Measurements from ENCODE around the gene RBM15.

Gene RBM15

GRCh38 chr1:110328274-110328673, 10.9 kb upstream of the RBM15 start:
- no peaks in the 10 kb centered on the region for H3K4me1 ChIP-seq (ENCODE audit: low read length)

GRCh38 chr1:110328700-110329099, 10.5 kb upstream of the RBM15 start:
- Histone ChIP-seq H3K9ac (ENCODE audit: low read length) (no peak overlapping the region), H3K4me1 (ENCODE audit: low read length) (no peaks in the 10 kb centered on the region), H2AFZ (ENCODE audit: low read length) (no peak overlapping the region), H3F3A (ENCODE audit: insufficient read depth, low read length) (no peaks in the 10 kb centered on the region), H3K27me3 (replicated peaks; ENCODE audit: insufficient read depth, low read length) (no peaks in the 10 kb centered on the region), H3K27ac (ENCODE audit: low read length) (no peak overlapping the region), H3K4me3 (ENCODE audit: low read length) (no peak overlapping the region), H3K79me2 (ENCODE audit: low read length) (no peaks in the 10 kb centered on the region), H4K20me1 (ENCODE audit: insufficient read depth, low read length) (no peaks in the 10 kb centered on the region), H3K36me3 (replicated peaks; ENCODE audit: insufficient read depth, low read length) (no peaks in the 10 kb centered on the region), H3K4me2 (ENCODE audit: low read depth, low read length) (no peak overlapping the region), H3K9me2 (replicated peaks; ENCODE audit: insufficient read depth, low read length) (no peaks in the 10 kb centered on the region), H3K9me3 (replicated peaks; ENCODE audit: insufficient read depth, low read length) (no peaks in the 10 kb centered on the region)
- TF ChIP-seq CTCF (IDR thresholded peaks at IDR 0.05; ENCODE audit: low read length) (no peak), EZH2 (optimal IDR thresholded peaks at IDR 0.05; ENCODE audit: low read depth, low read length) (no peak), EZH2phosphoT487 (IDR thresholded peaks at IDR 0.05; ENCODE audit: low read length) (no peak)
- DNase-seq = no peak

More at GRCh38 chr1:110328274-110328673, 10.9 kb upstream of the RBM15 start:
- Histone ChIP-seq H3F3A (ENCODE audit: insufficient read depth, low read length) (no peaks in the 10 kb centered on the region), H2AFZ (ENCODE audit: low read length) (no peak overlapping the region), H3K27ac (ENCODE audit: low read length) (no peak overlapping the region), H3K27me3 (replicated peaks; ENCODE audit: insufficient read depth, low read length) (no peaks in the 10 kb centered on the region), H4K20me1 (ENCODE audit: insufficient read depth, low read length) (no peaks in the 10 kb centered on the region), H3K4me3 (ENCODE audit: low read length) (no peak overlapping the region), H3K36me3 (replicated peaks; ENCODE audit: insufficient read depth, low read length) (no peaks in the 10 kb centered on the region), H3K79me2 (ENCODE audit: low read length) (no peaks in the 10 kb centered on the region), H3K9me2 (replicated peaks; ENCODE audit: insufficient read depth, low read length) (no peaks in the 10 kb centered on the region), H3K4me2 (ENCODE audit: low read depth, low read length) (no peak overlapping the region), H3K9me3 (replicated peaks; ENCODE audit: insufficient read depth, low read length) (no peaks in the 10 kb centered on the region), H3K9ac (ENCODE audit: low read length) (no peak overlapping the region)
- TF ChIP-seq EZH2 (optimal IDR thresholded peaks at IDR 0.05; ENCODE audit: low read depth, low read length) = no peak
- TF ChIP-seq EZH2phosphoT487 (IDR thresholded peaks at IDR 0.05; ENCODE audit: low read length) = no peak
- TF ChIP-seq CTCF (IDR thresholded peaks at IDR 0.05; ENCODE audit: low read length) = no peak
- no peak for DNase-seq

GRCh38 chr1:110335265-110335664, 3.9 kb upstream of the RBM15 start:
- Histone ChIP-seq H3K79me2 (ENCODE audit: low read length) (peaks cover 10% of the 10 kb centered on the region), H3K27me3 (replicated peaks; ENCODE audit: insufficient read depth, low read length) (no peaks in the 10 kb centered on the region), H3K9me3 (replicated peaks; ENCODE audit: insufficient read depth, low read length) (no peaks in the 10 kb centered on the region), H2AFZ (ENCODE audit: low read length) (no peak overlapping the region), H3K9ac (ENCODE audit: low read length) (no peak overlapping the region), H3K4me1 (ENCODE audit: low read length) (no peaks in the 10 kb centered on the region), H4K20me1 (ENCODE audit: insufficient read depth, low read length) (no peaks in the 10 kb centered on the region), H3K9me2 (replicated peaks; ENCODE audit: insufficient read depth, low read length) (no peaks in the 10 kb centered on the region), H3K4me3 (ENCODE audit: low read length) (no peak overlapping the region), H3K27ac (ENCODE audit: low read length) (no peak overlapping the region), H3F3A (ENCODE audit: insufficient read depth, low read length) (peaks cover 6% of the 10 kb centered on the region), H3K4me2 (ENCODE audit: low read depth, low read length) (no peak overlapping the region), H3K36me3 (replicated peaks; ENCODE audit: insufficient read depth, low read length) (no peaks in the 10 kb centered on the region)
- TF ChIP-seq EZH2 (optimal IDR thresholded peaks at IDR 0.05; ENCODE audit: low read depth, low read length) (no peak), CTCF (IDR thresholded peaks at IDR 0.05; ENCODE audit: low read length) (no peak), EZH2phosphoT487 (IDR thresholded peaks at IDR 0.05; ENCODE audit: low read length) (no peak)
- DNase-seq = no peak

Data from MM.1S (cell line).